ENCODE measurements around the gene SLC37A1.

SLC37A1 gene

DNA sequence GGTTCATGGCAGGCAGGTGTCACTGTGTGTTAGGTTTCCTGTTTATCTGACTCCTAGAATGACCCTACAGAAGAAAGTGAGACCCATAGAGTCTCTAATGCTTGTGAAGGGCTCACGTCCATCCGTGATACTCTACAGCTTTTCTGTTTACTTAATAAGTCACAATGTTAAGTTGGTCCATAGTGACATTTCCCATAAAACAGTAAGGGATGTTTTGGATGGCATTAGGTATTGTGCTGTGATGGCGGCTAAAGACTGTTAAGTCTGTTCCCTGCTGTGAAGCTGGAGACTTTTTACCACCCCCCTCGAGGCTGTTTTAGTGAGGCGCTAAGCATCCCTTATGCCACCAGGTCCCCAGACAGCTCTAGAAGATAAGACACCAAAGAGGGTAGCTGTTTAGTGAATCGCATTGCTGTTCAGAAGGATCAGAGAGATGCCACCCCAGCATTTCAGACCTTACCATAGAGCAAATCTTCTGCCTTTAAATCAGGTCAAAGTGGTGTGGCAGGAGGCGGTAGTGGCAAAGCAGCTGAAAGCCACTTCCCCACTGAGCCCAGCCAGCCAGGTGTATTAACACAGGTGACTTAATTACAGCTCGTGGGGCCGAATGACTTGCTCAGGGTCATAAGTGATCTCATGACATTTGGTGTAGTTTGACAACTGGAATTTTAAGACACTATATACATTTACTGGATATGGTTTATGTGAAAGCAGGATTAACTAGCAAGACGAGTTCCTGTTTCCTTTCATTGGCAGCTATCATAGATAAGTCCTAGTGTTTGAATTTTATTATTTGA is 25.0 kb downstream of the SLC37A1 start:
- POLR2A ChIA-PET (ENCODE audit: low non-redundant PET), result no interaction called here
- CTCF ChIA-PET, result interaction anchor here (0.6 to 1.3 kb wide), 4 partner anchors 71 to 353 kb away, joined by 3 read pairs; no protein-coding TSS in a partner anchor
- no peak overlapping the region for H3K27ac ChIP-seq
- DNase-seq (ENCODE audit: low spot score), result no peak
- TF ChIP-seq, protein P1, sequence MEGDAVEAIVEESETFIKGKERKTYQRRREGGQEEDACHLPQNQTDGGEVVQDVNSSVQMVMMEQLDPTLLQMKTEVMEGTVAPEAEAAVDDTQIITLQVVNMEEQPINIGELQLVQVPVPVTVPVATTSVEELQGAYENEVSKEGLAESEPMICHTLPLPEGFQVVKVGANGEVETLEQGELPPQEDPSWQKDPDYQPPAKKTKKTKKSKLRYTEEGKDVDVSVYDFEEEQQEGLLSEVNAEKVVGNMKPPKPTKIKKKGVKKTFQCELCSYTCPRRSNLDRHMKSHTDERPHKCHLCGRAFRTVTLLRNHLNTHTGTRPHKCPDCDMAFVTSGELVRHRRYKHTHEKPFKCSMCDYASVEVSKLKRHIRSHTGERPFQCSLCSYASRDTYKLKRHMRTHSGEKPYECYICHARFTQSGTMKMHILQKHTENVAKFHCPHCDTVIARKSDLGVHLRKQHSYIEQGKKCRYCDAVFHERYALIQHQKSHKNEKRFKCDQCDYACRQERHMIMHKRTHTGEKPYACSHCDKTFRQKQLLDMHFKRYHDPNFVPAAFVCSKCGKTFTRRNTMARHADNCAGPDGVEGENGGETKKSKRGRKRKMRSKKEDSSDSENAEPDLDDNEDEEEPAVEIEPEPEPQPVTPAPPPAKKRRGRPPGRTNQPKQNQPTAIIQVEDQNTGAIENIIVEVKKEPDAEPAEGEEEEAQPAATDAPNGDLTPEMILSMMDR (conservative IDR thresholded peaks at IDR 0.05; ENCODE audit: low read depth), result no peak

DNA sequence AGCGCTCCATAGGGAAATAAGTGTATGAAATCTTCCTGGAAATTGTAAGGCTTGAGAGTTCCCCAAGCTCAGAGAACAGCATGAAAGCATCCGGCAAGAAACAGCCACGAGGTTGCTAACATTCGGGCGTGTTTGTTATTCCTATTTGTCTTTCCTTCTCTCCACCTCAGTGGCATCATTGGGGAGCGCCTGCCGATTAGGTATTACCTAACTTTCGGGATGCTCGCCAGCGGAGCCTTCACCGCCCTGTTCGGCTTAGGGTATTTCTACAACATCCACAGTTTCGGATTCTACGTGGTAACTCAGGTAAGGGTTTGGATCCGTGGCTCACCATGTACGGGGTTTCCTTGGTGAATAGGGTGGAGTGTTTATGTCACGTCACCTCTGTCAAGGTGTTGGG is 25.7 kb downstream of the SLC37A1 start:
- H3K27ac ChIP-seq, result no peak overlapping the region
- DNase-seq (ENCODE audit: low spot score), result no peak
- POLR2A ChIA-PET (ENCODE audit: low non-redundant PET), result no interaction called here
- CTCF ChIA-PET, result interaction anchor here (0.6 kb wide), 1 partner anchor 352 kb away, joined by 3 read pairs; no protein-coding TSS in a partner anchor
- TF ChIP-seq, protein P1 (conservative IDR thresholded peaks at IDR 0.05; ENCODE audit: low read depth), result no peak

DNA sequence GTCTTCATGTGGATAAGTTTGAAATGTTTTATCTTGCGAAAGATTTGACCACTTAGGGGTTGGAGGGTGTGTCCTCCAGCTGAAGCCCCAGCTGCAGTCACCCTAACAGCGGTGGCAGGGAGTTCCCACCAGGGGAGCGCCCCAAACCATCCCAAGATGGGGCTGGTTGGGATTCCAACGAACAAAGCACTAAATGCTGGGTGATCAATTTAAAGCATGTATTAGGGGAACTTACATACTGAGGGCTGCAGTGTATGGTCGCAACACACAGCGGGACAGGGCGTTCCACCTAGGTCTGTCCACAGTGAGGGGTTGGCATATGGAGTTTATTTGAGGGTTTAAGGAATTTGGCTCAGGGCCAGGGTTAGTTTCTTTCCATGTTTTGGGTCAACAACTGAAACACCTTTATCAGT is 26.3 kb downstream of the SLC37A1 start:
- DNase-seq (ENCODE audit: low spot score), result no peak
- POLR2A ChIA-PET (ENCODE audit: low non-redundant PET), result no interaction called here
- CTCF ChIA-PET, result no interaction called here

DNA sequence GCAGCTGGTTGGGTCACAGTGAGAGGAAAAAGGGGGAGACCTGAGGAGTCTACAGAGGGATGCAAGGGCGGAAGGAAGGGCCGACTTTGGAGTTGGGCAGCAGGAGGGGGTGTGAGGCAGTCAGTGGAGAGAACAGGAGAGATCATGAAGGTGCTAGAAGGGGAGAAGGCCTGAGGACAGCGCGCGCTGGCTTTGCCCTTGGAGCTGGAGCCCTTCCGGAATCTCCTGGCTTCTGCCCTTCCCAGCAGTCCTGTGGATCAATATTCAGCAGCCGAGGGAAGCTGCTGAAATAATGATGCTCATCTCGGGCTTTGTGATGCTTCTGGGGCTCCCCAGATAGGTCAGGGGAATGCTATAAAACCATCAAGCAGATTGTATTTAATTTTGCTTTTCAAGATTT is 26.7 kb downstream of the SLC37A1 start:
- ChIA-PET POLR2A (ENCODE audit: low non-redundant PET) (no interaction called here), CTCF (no interaction called here)
- TF ChIP-seq, protein P1 (conservative IDR thresholded peaks at IDR 0.05; ENCODE audit: low read depth), result no peak
- no peak for DNase-seq (ENCODE audit: low spot score)
- no peak overlapping the region for H3K27ac ChIP-seq

More for the DNA sequence above, 26.3 kb downstream of the SLC37A1 start:
- H3K27ac ChIP-seq, result no peak overlapping the region
- TF ChIP-seq, protein P1 (conservative IDR thresholded peaks at IDR 0.05; ENCODE audit: low read depth), result no peak

DNA sequence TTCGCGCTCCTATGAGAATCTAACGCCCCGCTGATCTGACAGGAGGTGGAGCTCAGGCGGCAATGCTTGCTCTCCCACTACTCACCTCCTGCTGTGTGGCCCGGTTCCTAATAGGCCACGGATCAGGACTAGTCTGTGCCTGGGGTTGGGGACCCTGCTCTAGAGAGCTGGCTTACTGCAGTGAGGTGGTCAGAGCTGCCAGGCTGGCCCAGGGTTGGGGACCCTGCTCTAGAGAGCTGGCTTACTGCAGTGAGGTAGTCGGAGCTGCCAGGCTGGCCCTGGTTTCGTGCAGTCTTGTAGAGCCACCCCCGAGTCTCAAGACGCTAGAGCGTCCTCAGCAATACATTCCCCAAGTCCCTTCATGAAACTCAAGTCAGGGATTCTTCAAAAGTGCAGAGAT is 27.5 kb downstream of the SLC37A1 start:
- DNase-seq (ENCODE audit: low spot score), result no peak
- no peak overlapping the region for H3K27ac ChIP-seq
- POLR2A ChIA-PET (ENCODE audit: low non-redundant PET), result no interaction called here
- CTCF ChIA-PET, result no interaction called here
- TF ChIP-seq, protein P1 (conservative IDR thresholded peaks at IDR 0.05; ENCODE audit: low read depth), result no peak

DNA sequence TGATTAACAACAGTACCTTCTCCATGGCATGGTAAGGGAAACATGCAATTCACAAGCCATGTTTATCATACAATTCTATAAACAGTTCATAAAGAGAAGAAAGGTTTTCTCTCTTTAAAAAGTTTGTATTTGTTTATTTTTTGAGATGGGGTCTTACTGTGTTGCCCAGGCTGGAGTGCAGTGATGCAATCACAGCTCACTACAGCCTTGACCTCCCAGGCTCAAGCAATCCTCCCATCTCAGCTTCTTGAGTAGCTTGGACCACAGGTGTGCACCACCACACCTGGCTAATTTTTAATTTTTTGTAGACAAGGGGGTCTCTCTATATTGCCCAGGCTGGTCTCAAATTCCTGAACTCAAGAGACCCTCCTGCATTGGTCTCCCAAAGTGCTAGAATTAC is 28.0 kb downstream of the SLC37A1 start:
- POLR2A ChIA-PET (ENCODE audit: low non-redundant PET), result no interaction called here
- H3K27ac ChIP-seq, result no peak overlapping the region
- no peak for DNase-seq (ENCODE audit: low spot score)
- CTCF ChIA-PET, result no interaction called here
- TF ChIP-seq, protein P1 (conservative IDR thresholded peaks at IDR 0.05; ENCODE audit: low read depth), result no peak

All from RWPE1 (cell line).